Measurements from ENCODE around the gene WNT7B.
A peak's percentile ranks its signal among the peaks of the same experiment; 100 is the strongest.

- TF ChIP-seq OSR1 (CRISPR knock-in tag; IDR thresholded peaks at IDR 0.05) (no peak), TSHZ2 (CRISPR knock-in tag; IDR thresholded peaks at IDR 0.05) (no peak), ZNF8 (CRISPR knock-in tag; IDR thresholded peaks at IDR 0.05) (no peak), TCF4 (CRISPR knock-in tag; IDR thresholded peaks at IDR 0.05; ENCODE audit: borderline replicate concordance) (no peak), PATZ1 (CRISPR knock-in tag; IDR thresholded peaks at IDR 0.05; ENCODE audit: borderline replicate concordance) (no peak), ZFP3 (CRISPR knock-in tag; IDR thresholded peaks at IDR 0.05) (peak; percentile 85)
These were observed 15.8 kb upstream of the WNT7B start for GRCh38 chr22:45992737-45993136.
